Small intestine (tissue), 7 donors: Measurements from ENCODE around the gene KAT8. TPM values are rescaled to one million over a fixed set of nuclear protein-coding genes. Genes with fewer than 3 reads are reported as not detected.

Experiments used
- DNase-seq, 2 donors: peaks; one replicate each; pipeline versions ENCODE4 v3.0.0 to v3.0.0-alpha.2; 2013
- FAIRE-seq: peaks from 2 replicates; lab custom pipeline; 2012; peaks lifted over from hg19 to GRCh38; lab: Jason Lieb, UNC
- H3K27ac ChIP-seq, 3 donors: one replicate each; pipeline ENCODE4 v1.5.1; 2013; ENCODE audit warnings: low read length in 2 of 3, mild to moderate bottlenecking in 2 of 3, control low read depth in 1 of 3, inconsistent platforms in 1 of 3, low read depth in 1 of 3, moderate library complexity in 1 of 3
- H3K27me3 ChIP-seq, 3 donors: one replicate each; pipeline ENCODE4 v1.6.1; 2013; ENCODE audit warnings: low read length in 3 of 3, inconsistent platforms in 1 of 3; ENCODE audit not compliant: control insufficient read depth in 3 of 3, insufficient read depth in 3 of 3
- H3K36me3 ChIP-seq, 3 donors: one replicate each; pipeline ENCODE4 v1.6.1; 2013; ENCODE audit warnings: low read length in 3 of 3, inconsistent platforms in 1 of 3, low read depth in 1 of 3, mild to moderate bottlenecking in 1 of 3, moderate library complexity in 1 of 3; ENCODE audit not compliant: control insufficient read depth in 3 of 3, insufficient read depth in 2 of 3
- H3K4me1 ChIP-seq, 3 donors: one replicate each; pipeline ENCODE4 v1.6.1; 2013; ENCODE audit warnings: low read length in 2 of 3, inconsistent platforms in 1 of 3, low read depth in 1 of 3, mild to moderate bottlenecking in 1 of 3, moderate library complexity in 1 of 3; ENCODE audit not compliant: control insufficient read depth in 3 of 3, insufficient read depth in 2 of 3
- H3K4me3 ChIP-seq, 3 donors: one replicate each; pipeline ENCODE4 v1.5.1; 2013; ENCODE audit warnings: low read length in 3 of 3, control low read depth in 1 of 3, inconsistent platforms in 1 of 3, low read depth in 1 of 3, mild to moderate bottlenecking in 1 of 3, moderate library complexity in 1 of 3
- H3K9me3 ChIP-seq, 2 donors: one replicate each; pipeline ENCODE4 v1.6.1; 2013; ENCODE audit warnings: low read depth in 1 of 2, low read length in 1 of 2; ENCODE audit not compliant: control insufficient read depth in 2 of 2, insufficient read depth in 1 of 2
- WGBS, 3 donors: extraction: QIAGEN DNeasy Blood & Tissue Kit; methylation state at CpG; one replicate each; pipeline ENCODE4 v1.1.7; 2013; 5-methylcytosine and 5-hydroxymethylcytosine counted together
- polyA plus RNA-seq, 4 donors: library from polyadenylated mRNA; stranded (reverse) in 3 of 4; unstranded in 1 of 4; fragments of 200-250 nt in 3 of 4; fragments of 120-200 nt in 1 of 4; gene quantifications; one replicate each; pipeline versions ENCODE4 v1.2.1 to v1.2.3, GENCODE V29; 2013
- donor health status: healthy with polysubstance abuse.
- donor health status: control.
- donor health status: control.
- donor health status: Bipolar disorder and iron deficiency.
- donor health status: healthy.

Gene KAT8
- polyA plus RNA-seq, 4 donors, result 43.7 to 57.1 (median 44.0) TPM

DNA sequence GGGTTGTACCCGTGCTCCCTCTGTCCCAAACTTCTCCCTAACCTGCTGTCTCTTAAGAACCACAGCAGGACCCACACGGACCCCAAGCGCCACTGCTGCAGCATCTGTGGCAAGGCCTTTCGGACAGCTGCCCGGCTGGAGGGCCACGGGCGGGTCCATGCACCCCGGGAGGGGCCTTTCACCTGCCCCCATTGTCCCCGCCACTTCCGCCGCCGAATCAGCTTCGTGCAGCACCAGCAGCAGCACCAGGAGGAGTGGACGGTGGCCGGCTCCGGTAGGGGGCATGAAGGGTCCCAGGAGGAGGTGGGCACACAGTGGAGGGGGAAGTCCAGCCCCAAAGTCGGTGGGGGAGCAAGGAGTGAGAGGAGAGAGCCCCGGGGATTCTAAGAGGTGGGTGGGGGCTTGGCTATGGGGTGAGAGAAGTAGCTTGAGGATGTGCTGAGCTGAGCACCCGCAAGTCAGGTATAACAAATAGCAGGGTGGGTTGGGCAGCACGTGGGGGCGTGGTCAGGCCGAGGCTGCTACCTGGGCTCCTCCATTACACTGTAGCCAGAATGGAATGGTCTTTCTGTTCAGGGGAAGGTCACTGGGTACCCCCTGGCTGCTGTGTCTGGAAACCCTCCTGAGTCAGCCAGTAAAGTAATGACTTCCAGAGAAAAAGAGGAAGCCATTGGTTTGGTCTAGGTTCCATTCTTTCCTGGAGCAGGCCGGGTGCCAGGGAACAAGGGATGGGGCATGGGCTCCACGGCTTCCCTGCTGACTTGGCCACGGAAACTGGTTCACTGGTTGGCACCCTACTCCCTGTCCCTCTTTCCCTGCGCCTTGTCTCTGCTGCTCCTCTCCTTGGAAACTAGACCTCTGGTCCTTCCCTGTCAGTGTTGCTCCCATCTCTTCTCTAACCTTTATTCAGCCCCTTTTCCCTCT lies 35.8 kb upstream of the KAT8 start:
- H3K36me3 ChIP-seq, result peaks cover 19 to 94% (median 22%) of the 10 kb centered on the region in 3 donors
- FAIRE-seq, result no peak

DNA sequence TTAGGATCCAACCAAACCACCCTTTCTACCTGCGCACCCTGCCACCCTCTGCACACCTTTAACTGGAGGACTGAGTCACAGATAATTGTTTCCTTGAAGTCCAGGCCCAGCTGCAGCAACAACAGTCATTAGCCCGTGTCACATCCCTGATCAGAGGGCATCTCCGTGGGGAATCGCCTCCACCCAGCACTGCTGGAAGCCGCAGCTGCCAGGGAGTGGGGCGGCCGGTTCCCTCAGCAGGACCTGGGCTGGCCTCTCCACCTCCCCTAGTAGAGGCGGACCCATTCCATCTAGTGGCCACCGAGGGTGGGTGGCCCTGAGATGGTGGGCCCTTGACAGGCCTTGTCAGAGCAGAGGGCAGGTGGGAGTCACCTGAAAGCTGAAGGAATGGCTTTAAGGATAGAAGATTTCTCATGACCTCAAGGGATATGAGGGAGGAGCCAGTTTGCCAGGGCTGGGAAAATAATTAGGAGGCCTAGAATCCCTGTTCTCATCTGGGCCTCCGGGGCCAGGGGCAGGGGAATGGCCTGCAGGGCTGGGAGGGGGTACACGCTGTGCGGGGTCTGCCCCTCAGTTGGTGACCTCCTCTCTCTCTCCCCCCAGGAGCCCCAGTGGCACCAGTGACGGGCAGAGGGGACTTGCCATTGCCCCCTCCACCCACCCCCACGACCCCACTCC lies 35.0 kb upstream of the KAT8 start:
- DNase-seq (peak in 1 of 2 donors; percentile 60), FAIRE-seq (no peak)
- Histone ChIP-seq H3K9me3 (no peaks in the 10 kb centered on the region), H3K36me3 (peaks cover 17 to 94% (median 19%) of the 10 kb centered on the region in 3 donors), H3K27ac (peak overlapping the region in 2 of 3 donors; percentile 27 to 29), H3K27me3 (no peaks in the 10 kb centered on the region), H3K4me1 (no peaks in the 10 kb centered on the region), H3K4me3 (no peak overlapping the region)
- 44 to 76% (median 70%) methylated on average over 11 to 14 of the region's 14 CpGs for WGBS, 3 donors

More for the DNA sequence above, 35.8 kb upstream of the KAT8 start:
- WGBS, 3 donors, result 83 to 86% (median 85%) methylated on average over 25 to 26 of the region's 26 CpGs
- H3K27me3 ChIP-seq, result no peaks in the 10 kb centered on the region
- peak overlapping the region in 2 of 3 donors; percentile 22 to 27 for H3K27ac ChIP-seq
- no peak overlapping the region for H3K4me3 ChIP-seq
- H3K9me3 ChIP-seq, result no peaks in the 10 kb centered on the region
- DNase-seq, result no peak
- H3K4me1 ChIP-seq, result no peaks in the 10 kb centered on the region

DNA sequence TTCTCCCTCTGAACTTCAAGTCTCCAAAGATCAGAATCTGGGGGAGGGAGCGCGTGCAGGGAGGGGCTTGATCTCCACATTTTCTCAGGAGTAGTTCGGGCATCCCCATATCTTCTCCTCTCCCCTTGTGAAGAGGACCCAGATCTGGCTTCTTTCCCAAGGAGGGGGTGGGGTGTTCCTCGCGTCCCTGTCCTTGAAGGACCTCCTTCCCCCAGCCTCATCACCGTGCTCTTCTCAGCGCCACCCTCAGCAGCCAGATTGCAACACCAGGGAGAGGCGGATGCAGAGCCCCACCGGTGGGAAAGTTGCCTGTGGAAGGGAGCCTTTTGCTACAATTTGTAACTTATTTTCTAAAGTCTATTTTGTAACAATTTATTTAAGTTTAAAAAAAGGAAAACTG lies 34.4 kb upstream of the KAT8 start:
- Histone ChIP-seq H3K9me3 (no peaks in the 10 kb centered on the region), H3K4me1 (no peaks in the 10 kb centered on the region), H3K4me3 (no peak overlapping the region), H3K27ac (no peak overlapping the region), H3K36me3 (peaks cover 17 to 94% (median 19%) of the 10 kb centered on the region in 3 donors), H3K27me3 (no peaks in the 10 kb centered on the region)
- 72 to 84% (median 81%) methylated on average over 9 of the region's 9 CpGs for WGBS, 3 donors
- DNase-seq (no peak), FAIRE-seq (no peak)

DNA sequence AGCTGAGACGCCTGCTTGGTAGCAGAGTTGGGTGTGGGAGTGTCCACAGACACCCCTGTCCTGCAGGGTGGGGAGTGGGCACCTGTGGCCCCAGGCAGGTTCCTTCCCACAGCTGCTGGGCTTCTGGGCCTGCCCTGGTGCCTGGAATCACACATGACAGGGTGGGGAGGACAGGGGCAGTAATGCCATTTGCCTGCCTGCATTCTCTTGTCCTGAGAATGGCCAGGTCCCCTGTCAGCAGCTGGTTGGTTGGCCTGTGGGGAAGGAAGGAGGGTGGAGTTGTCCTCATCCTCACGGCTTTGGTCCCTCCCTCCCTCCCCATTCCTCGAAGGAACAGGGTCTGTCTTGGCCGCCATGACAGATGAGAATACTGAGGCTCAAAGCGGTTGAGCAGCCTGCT lies 33.9 kb upstream of the KAT8 start:
- FAIRE-seq, result no peak
- 70% methylated on average over 5 of the region's 5 CpGs for WGBS, 3 donors
- DNase-seq, result no peak
- Histone ChIP-seq H3K4me1 (no peaks in the 10 kb centered on the region), H3K4me3 (no peak overlapping the region), H3K27me3 (no peaks in the 10 kb centered on the region), H3K9me3 (no peaks in the 10 kb centered on the region), H3K36me3 (peaks cover 14 to 93% (median 17%) of the 10 kb centered on the region in 3 donors), H3K27ac (no peak overlapping the region)

DNA sequence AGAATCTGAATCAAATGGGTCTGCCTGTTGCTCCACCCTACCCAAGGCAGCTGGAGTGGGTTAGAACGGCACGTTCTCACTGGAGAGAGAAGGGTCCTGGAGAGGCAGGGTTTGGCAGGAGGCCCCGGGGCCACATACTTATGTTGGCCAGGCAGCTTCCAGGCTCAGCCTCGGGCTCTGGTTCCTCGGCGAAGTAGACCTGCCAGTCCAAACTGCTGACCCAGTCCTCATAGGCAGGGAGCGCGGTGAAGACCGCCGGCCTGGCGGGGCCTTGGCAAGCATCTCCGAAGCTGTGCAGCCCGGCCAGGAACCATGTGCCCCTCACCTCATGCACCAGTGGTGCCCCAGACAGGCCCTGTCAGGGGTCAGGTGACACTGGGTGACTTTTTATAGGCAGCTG lies 33.5 kb upstream of the KAT8 start:
- H3K4me3 ChIP-seq, result no peak overlapping the region
- FAIRE-seq, result no peak
- no peaks in the 10 kb centered on the region for H3K27me3 ChIP-seq
- DNase-seq, result no peak
- WGBS, 3 donors, result 88 to 92% (median 91%) methylated on average over 13 of the region's 13 CpGs
- H3K27ac ChIP-seq, result no peak overlapping the region
- H3K9me3 ChIP-seq, result no peaks in the 10 kb centered on the region
- H3K36me3 ChIP-seq, result peaks cover 10 to 93% (median 17%) of the 10 kb centered on the region in 3 donors
- H3K4me1 ChIP-seq, result no peaks in the 10 kb centered on the region

DNA sequence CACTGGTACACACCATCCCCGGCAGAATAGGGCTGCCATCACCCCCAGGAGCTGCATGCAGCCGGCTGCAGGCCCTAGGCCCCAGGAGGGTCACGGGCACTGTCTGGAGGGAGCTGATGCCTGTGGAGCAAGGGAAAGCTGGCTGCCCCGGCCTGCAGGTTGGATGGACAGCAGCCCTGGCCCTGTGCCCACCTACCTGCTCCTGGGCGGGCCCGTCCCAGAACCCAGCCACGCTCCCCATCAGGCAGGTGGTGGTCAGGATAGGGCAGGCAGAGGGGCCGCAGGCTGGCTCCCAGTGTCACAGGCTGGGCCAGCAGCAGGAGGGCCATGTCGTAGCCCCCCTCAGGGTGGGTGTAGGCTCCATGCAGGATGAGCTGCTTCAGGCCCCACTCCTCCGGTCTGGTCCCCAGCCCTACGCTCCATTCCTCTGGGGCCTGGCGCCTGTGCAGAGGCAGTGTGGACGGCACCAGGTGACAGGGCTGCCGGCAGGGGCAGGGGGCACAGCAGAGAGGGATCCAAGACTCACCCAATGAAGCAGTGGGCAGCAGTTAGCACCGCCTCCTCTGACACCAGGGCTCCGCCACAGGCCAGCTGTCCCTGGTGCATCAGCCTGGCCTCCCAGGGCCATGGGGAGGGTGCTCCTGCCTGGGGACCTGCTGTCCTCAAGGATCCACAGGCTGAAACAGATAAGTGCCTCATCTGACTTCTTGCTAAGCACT lies 32.7 kb upstream of the KAT8 start:
- H3K36me3 ChIP-seq, result peaks cover 7 to 90% (median 13%) of the 10 kb centered on the region in 3 donors
- no peaks in the 10 kb centered on the region for H3K9me3 ChIP-seq
- H3K27ac ChIP-seq, result no peak overlapping the region
- no peaks in the 10 kb centered on the region for H3K27me3 ChIP-seq
- DNase-seq (no peak), FAIRE-seq (no peak)
- WGBS, 3 donors, result 91 to 93% (median 93%) methylated on average over 14 to 16 of the region's 16 CpGs
- no peak overlapping the region for H3K4me3 ChIP-seq
- H3K4me1 ChIP-seq, result no peaks in the 10 kb centered on the region

DNA sequence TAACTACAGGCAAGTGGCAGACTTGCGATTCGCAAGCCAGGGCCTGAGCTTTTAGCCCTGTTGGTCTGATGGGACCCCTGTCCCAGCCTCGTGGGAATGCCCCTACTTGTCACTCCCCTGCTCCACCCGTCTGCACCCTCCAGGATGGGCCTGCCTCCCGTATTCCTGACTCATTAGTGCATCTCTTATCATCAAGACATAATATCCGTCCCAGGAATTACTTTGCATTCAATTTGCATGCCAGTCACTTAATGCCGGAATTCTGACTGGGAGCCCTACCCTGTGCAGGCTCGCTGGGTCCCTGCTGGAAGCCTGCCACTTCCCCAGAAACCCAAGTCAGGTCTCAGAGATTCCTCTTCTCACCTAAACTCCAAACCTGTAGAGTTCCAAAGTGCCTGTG lies 32.1 kb upstream of the KAT8 start:
- H3K27me3 ChIP-seq, result no peaks in the 10 kb centered on the region
- H3K4me3 ChIP-seq, result no peak overlapping the region
- H3K36me3 ChIP-seq, result peaks cover 5 to 87% (median 15%) of the 10 kb centered on the region in 3 donors
- no peak for FAIRE-seq
- no peak for DNase-seq
- WGBS, 3 donors, result 70 to 75% (median 72%) methylated on average over 8 of the region's 8 CpGs
- H3K4me1 ChIP-seq, result no peaks in the 10 kb centered on the region
- no peak overlapping the region for H3K27ac ChIP-seq
- no peaks in the 10 kb centered on the region for H3K9me3 ChIP-seq
